Right lobe of liver (tissue), 6 donors: ENCODE results near the gene FAM13A. TPM values are rescaled to one million over a fixed set of nuclear protein-coding genes. Genes with fewer than 3 reads are reported as not detected.
"Not testable (repeated sequence)": the region's sequence is repeated elsewhere in the genome, so short reads cannot be mapped to it uniquely, and the experiment has no call there.

Experiments used
- ATAC-seq, 4 donors: fragments of 200-7000 bp; cut with Tn5 transposase; one replicate each; pipeline ENCODE4 v1.9.1; 2020; ENCODE audit warnings: mild to moderate bottlenecking in 4 of 4, moderate library complexity in 4 of 4
- DNase-seq, 3 donors: peaks; one replicate each; pipeline ENCODE4 v3.0.0-alpha.2; 2020
- H3K27ac ChIP-seq, 3 donors: fragments of 200-600 bp; one replicate each; pipeline ENCODE4 v1.8.0; 2022
- H3K27me3 ChIP-seq, 2 donors: fragments of 200-600 bp; one replicate each; pipeline ENCODE4 v1.8.0; 2022
- H3K36me3 ChIP-seq, 4 donors: fragments of 200-600 bp; sonication (generic) in 1 of 4; one replicate each; pipeline versions ENCODE4 v1.5.1 to v1.8.0; 2017 to 2022; ENCODE audit warnings: control low read depth in 1 of 4
- H3K4me1 ChIP-seq, 4 donors: fragments of 200-600 bp; sonication (generic) in 1 of 4; one replicate each; pipeline versions ENCODE4 v1.5.1 to v1.8.0; 2017 to 2022; ENCODE audit warnings: control low read depth in 1 of 4
- H3K4me3 ChIP-seq, 3 donors: fragments of 200-600 bp; one replicate each; pipeline ENCODE4 v1.8.0; 2022
- H3K9me3 ChIP-seq, 4 donors: fragments of 200-600 bp; sonication (generic) in 1 of 4; one replicate each; pipeline versions ENCODE4 v1.5.1 to v1.8.0; 2017 to 2022; ENCODE audit warnings: control low read depth in 1 of 4
- CTCF ChIP-seq, 4 donors: fragments of 200-600 bp in 3 of 4; fragments of 450-650 bp in 1 of 4; IDR thresholded peaks; one replicate each; pipeline versions ENCODE4 v1.5.1 to v1.8.0; 2016 to 2022; ENCODE audit warnings: antibody characterized with exemption in 4 of 4, mild to moderate bottlenecking in 2 of 4
- POLR2A ChIP-seq: fragments of 450-650 bp; IDR thresholded peaks from one replicate; pipeline ENCODE4 v1.6.1; 2017; ENCODE audit warnings: antibody characterized with exemption, mild to moderate bottlenecking
- WGBS: methylation state at CpG from one replicate; pipeline ENCODE4 v1.1.6; 2018; ENCODE audit warnings: low coverage, low lambda C conversion rate; ENCODE audit not compliant: insufficient coverage; ENCODE audit errors: missing lambda C conversion rate; 5-methylcytosine and 5-hydroxymethylcytosine counted together
- intact Hi-C, 2 donors: fragments of 100-400 bp; cut with DNase I; formaldehyde crosslinking; loops; one replicate each; pipeline versions ENCODE4 v1.11.2 to v1.14.1; 2022
- total RNA-seq, 6 experiments: library from RNA; depleted of rRNA in 2 of 6; stranded (reverse); fragments of >200 nt in 2 of 6; fragmentation: NEBNext Ultra II Directional in 3 of 6; extraction: Animal tissue kit (Norgen Biotek cat#: 25700) in 3 of 6; gene quantifications; one replicate each; pipeline versions ENCODE4 v1.1.0 to v1.2.4, GENCODE V29; 2016 to 2023
- donor health status: DM: no; HTN: yes; CAD: no.
- donor health status: DM: no; HTN: no; CAD: no.
- donor health status: DM: no; HTN: no; CAD: no.
- donor health status: DM: no; HTN: yes; CAD: no.
- donor health status: DM: no; HTN: yes; CAD: no.

Gene FAM13A
- total RNA-seq, 6 experiments from 2014 or later = 28.3 to 82.5 (median 51.7) TPM

- Histone ChIP-seq H3K9me3 (no peaks in the 10 kb centered on the region), H3K27me3 (no peaks in the 10 kb centered on the region), H3K4me1 (no peaks in the 10 kb centered on the region), H3K4me3 (no peak overlapping the region), H3K36me3 (no peaks in the 10 kb centered on the region), H3K27ac (no peak overlapping the region)
- TF ChIP-seq CTCF (IDR thresholded peaks at IDR 0.05) = no peak
- TF ChIP-seq POLR2A = no peak
- ATAC-seq (no peak), DNase-seq (no peak)
- intact Hi-C loops = no loop called here
- WGBS = 88% methylated on average over 1 of the region's 1 CpG
Measured at GRCh38 chr4:88860586-88860985, 196.4 kb downstream of the FAM13A start.

GRCh38 chr4:88859191-88859812 lies 197.7 kb downstream of the FAM13A start:
- WGBS = 74% methylated on average over 2 of the region's 3 CpGs
- Histone ChIP-seq H3K27me3 (no peaks in the 10 kb centered on the region), H3K27ac (no peak overlapping the region), H3K36me3 (no peaks in the 10 kb centered on the region), H3K4me1 (no peaks in the 10 kb centered on the region), H3K9me3 (no peaks in the 10 kb centered on the region), H3K4me3 (no peak overlapping the region)
- DNase-seq = no peak
- intact Hi-C loops = no loop called here
- peak in 3 of 4 donors; percentile 25 to 29 (median 27) for ATAC-seq
- TF ChIP-seq CTCF (IDR thresholded peaks at IDR 0.05) (no peak), POLR2A (no peak)

GRCh38 chr4:88858752-88859151 lies 198.2 kb downstream of the FAM13A start:
- WGBS = 56% methylated on average over 2 of the region's 2 CpGs
- Histone ChIP-seq H3K9me3 (no peaks in the 10 kb centered on the region), H3K4me1 (no peaks in the 10 kb centered on the region), H3K36me3 (no peaks in the 10 kb centered on the region), H3K27ac (no peak overlapping the region), H3K4me3 (no peak overlapping the region), H3K27me3 (no peaks in the 10 kb centered on the region)
- DNase-seq (no peak), ATAC-seq (peak in 3 of 4 donors; percentile 42 to 56 (median 47))
- no peak for TF ChIP-seq CTCF (IDR thresholded peaks at IDR 0.05)
- TF ChIP-seq POLR2A = no peak
- intact Hi-C loops = no loop called here

- no peak for TF ChIP-seq CTCF (IDR thresholded peaks at IDR 0.05)
- TF ChIP-seq POLR2A = no peak
- no peaks in the 10 kb centered on the region for H3K27me3 ChIP-seq
- no peaks in the 10 kb centered on the region for H3K4me1 ChIP-seq
- no peak overlapping the region for H3K4me3 ChIP-seq
- ATAC-seq = peak in 1 of 4 donors; percentile 63
- intact Hi-C loops = no loop called here
- no peaks in the 10 kb centered on the region for H3K36me3 ChIP-seq
- DNase-seq = no peak
- no peak overlapping the region for H3K27ac ChIP-seq
- H3K9me3 ChIP-seq = no peaks in the 10 kb centered on the region
Measured at GRCh38 chr4:88857588-88857987, 199.4 kb downstream of the FAM13A start.

- Histone ChIP-seq H3K9me3 (no peaks in the 10 kb centered on the region), H3K27me3 (no peaks in the 10 kb centered on the region), H3K36me3 (no peaks in the 10 kb centered on the region), H3K4me1 (no peaks in the 10 kb centered on the region), H3K4me3 (no peak overlapping the region), H3K27ac (no peak overlapping the region)
- 97% methylated on average over 3 of the region's 3 CpGs for whole genome bisulfite sequencing
- no peak for TF ChIP-seq CTCF (IDR thresholded peaks at IDR 0.05)
- no peak for TF ChIP-seq POLR2A
- intact Hi-C loops = no loop called here
- ATAC-seq = no peak
- DNase-seq = no peak
Measured at GRCh38 chr4:88854481-88854880, 202.5 kb downstream of the FAM13A start.

GRCh38 chr4:88853583-88853982 lies 203.4 kb downstream of the FAM13A start:
- WGBS = no CpG with 5 or more reads among the region's 3 CpGs
- intact Hi-C loops, H3K9me3 ChIP-seq, ATAC-seq, H3K4me3 ChIP-seq, H3K27ac ChIP-seq, H3K27me3 ChIP-seq, H3K4me1 ChIP-seq, H3K36me3 ChIP-seq, DNase-seq: not testable (repeated sequence)
